ENCODE measurements around the gene TPBG.
"Not testable (repeated sequence)": the region's sequence is repeated elsewhere in the genome, so short reads cannot be mapped to it uniquely, and the experiment has no call there.

The TPBG gene

DNA sequence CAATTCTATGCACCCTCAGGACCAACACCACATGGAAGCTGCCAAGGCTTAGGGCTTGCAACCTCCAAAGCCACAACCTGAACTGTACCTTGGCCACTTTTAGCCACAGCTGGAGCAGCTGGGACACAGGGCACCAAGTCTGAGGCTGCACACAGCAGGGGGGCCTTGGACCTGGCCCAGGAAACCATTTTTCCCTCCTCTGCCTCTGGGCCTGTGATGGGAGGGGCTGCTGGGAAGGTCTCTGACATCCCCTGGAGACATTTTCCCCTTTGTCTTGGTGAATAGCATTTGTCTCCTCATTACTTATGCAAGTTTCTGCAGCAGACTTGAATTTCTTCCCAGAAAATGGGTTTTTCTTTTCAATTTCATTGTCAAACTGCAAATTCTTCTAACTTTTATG, 13.0 kb downstream of the TPBG start:
- DNase-seq (ENCODE audit: low read depth in 2 of 2) = no peak

DNA sequence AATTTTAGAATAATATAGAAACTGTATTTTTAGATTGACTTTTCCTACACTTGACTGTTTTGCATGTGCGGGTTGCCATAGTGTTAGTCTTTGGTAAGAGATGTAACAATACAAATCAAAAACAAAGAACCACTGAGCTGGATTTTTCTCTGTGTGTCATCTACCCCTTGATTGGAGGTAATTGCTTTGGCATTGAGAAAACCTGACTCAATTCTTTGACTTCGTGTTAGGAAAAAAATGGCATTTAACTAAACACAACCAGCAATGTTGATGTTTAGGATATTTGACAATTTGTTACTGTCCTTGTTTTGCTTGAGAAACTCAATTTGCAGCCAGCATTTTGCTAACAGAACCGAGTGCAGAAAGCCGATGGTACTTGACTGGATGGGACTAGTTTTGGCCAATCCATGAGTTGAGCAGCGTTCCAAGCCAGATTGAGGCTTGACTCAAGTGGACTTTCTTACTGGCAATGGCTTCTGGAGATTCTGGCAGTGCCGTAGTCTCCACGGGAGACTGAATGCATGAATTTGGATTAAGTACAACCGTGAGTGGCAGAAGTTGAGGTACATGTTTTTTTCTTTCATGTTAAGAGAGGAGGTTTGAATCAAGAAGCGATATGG, 17.1 kb downstream of the TPBG start:
- DNase-seq (ENCODE audit: low read depth in 2 of 2) = no peak

DNA sequence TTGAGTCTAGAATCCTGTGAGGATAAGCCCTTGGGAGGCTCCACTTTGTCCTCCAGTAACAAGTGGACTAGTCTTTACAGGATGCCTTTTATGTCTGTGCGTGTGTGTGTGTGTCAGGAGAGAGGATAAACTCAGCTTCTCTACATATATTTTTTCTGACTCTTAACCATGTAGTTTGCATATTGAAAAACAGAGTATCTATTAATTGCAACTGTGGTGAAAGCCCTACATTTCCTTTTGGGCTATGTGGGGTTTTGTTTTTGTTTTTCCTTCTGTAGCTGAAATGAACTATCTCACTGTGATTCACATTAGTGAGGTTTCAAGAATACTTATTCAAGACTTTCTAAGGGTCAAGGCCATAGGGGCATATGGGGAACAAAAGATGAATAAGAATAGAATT, 17.7 kb downstream of the TPBG start:
- no peak for DNase-seq (ENCODE audit: low read depth in 2 of 2)

DNA sequence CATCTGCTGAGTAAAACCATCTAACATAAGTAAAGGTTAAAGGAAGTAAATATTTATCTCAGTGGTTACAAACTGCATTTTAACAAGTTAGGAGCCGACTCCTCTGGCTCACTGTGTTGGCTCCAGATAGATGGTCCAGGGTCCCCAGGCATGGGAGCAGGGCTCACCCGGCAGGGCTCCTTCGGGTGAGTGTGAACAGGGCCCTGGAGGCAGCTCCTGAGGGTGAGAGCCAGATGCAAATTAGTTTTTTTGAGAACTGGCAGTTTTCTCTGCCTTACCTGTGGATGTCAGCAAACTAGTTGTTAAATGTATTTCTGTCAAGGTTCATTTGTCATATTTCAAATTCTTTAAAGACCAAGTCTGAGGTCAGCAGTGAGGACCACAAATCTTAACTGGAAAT, 21.5 kb downstream of the TPBG start:
- DNase-seq (ENCODE audit: low read depth in 2 of 2) = no peak

DNA sequence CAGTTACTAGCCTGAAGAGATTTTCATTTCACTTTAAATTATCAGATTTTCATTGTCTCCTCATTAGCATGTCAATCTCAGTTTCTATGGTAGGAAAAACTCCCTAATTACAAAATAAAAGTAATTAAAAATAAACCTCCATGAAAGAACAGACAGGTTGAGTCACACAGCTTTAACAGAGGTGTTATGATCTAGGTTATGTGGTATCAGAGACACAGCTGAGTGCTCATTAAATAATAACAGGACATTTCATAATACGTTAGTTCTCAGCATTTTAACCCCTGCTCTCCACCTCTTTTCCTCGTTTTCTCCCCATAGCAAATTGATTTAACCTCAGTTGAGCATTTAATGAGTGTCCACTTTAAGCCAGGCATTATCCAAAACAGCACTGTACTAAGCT, 21.9 kb downstream of the TPBG start:
- no peak for DNase-seq (ENCODE audit: low read depth in 2 of 2)

DNA sequence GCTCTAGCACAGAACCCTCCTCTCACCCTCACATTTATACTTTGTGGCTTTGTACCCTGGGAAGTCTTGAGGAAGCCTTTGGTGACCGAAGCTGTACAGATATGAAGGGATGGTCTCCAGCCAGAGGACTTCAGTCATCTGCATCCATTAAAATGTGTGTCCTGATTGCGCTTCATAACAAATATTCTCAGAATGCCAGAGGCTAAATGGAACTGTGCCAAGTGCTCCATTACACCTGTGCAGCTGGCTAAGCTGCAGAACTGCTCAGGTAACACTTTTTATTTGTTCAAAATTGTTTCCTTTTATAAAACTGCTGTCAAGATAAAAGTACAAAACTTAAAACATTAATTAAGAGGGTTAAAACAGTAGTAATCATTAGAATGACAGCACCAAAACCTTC, 22.3 kb downstream of the TPBG start:
- DNase-seq (ENCODE audit: low read depth in 2 of 2) = no peak

DNA sequence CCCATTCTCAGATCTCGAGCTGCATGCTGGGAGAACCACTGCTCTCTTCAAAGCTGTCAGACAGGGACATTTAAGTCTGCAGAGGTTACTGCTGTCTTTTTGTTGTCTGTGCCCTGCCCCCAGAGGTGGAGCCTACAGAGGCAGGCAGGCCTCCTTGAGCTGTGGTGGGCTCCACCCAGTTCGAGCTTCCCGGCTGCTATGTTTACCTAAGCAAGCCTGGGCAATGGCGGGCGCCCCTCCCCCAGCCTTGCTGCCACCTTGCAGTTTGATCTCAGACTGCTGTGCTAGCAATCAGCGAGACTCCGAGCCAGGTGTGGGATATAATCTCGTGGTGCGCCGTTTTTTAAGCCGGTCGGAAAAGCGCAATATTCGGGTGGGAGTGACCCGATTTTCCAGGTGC, 31.2 kb downstream of the TPBG start:
- not testable (repeated sequence) for DNase-seq (ENCODE audit: low read depth in 2 of 2)

DNA sequence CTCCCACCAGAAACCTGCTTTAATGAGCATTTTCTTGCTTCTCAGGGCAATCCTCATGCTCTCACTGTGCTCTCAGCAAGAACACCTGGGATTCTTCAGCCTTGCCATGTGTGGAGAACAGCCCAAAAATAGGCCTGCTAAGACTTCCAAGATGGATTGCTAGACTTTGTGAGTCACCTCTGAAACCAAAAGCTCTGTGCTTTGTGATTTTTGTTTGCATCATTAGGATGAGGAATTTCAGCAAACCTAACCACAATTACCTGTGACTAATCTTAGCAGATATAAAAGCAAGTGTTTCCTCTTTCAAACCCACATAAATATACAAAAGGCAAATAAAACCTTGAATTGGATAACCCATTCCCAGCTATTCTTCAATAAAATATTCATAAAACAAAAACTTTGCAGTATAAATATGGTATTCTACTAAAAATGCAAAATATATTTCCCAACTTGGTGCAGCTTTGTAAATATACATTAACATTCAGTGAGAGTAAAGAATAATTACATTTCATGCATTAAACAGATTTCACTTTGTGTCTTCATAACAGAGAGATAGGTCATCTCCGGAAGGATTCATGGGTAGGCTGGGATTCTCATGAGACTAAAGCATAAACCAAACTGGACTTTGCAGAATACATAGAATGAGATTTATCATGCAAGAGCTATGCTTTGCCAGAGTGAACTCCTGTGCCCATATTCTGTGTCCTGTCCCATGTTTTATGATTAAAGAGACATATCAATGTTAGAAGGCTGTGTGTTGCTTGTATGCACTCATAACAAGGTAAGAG, 33.5 kb downstream of the TPBG start:
- DNase-seq (ENCODE audit: low read depth in 2 of 2) = no peak

DNA sequence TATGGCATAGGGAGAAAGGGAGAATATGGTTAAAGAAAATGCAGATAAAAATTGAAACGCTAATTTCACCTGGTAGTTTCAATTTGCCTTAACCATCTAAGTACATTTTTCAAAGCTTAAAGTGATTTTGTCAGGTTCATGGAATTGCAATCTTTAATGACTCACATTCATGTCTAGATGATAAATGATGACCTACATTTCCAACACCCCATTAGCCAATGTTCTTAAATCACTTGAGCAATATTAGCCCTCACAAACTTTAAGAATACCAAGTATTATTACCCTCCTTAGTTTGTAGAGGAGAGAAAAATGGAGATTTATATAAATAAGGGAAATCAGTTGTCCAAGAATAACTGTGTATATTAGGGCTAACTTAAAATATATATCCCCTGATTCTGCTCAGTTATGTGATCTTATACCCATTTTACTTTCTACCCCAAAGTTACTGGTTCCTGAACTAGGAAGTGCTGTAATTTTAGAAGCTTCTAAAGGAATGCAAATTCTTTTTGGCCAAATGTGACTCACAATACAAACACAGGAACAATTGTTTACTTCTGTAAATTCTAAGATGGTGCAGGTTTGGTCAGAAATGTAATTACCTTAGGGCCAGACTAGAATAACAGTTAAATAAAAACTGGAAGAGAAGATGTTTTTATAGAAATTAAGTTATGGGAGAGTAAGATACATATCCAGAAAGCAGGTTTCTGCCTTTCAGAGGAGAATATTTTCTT, 34.5 kb downstream of the TPBG start:
- no peak for DNase-seq (ENCODE audit: low read depth in 2 of 2)

DNA sequence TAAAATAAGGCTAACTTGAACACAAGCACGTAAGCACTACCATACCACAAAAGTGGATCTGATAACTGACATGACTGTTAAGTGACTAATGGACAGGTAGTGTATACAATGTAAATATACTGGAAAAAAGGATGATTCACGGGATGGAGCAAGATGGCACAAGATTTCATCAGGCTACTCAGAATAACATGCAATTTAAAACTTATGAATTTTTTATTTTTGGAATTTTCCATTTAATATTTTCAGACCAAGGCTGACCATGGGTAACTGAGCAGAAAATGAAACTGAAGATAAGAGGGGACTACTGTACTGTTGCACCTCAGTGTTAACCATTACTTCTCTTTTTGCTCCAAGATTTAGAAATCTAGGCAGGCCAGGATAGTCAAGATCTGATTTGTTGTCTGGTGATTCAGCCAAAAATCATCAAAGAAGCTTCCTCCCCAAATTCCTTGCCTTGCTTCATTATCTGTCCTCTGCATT, 45.4 kb downstream of the TPBG start:
- no peak for DNase-seq (ENCODE audit: low read depth in 2 of 2)

DNA sequence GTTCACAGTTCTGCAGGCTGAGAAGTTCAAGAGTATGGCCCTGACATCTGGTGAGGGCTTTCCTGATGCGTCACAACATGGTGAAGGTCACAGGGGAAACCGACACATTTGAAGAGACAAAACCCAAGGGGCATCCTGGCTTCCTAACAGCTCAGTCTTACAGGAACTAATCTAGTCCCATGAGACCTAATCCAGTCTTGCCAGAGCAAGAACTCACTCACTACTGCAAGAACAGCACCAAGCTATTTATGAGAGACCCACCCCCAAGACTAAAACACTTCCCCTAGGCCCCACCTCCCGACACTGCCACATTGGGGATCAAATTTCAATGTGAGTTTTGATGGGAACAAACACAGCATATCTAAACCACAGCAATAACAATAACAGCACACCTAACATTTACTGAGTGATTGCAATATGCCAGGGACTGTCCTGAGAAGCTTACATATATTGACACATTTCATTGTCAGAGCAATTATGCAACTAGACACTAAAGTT, 46.6 kb downstream of the TPBG start:
- no peak for DNase-seq (ENCODE audit: low read depth in 2 of 2)

DNA sequence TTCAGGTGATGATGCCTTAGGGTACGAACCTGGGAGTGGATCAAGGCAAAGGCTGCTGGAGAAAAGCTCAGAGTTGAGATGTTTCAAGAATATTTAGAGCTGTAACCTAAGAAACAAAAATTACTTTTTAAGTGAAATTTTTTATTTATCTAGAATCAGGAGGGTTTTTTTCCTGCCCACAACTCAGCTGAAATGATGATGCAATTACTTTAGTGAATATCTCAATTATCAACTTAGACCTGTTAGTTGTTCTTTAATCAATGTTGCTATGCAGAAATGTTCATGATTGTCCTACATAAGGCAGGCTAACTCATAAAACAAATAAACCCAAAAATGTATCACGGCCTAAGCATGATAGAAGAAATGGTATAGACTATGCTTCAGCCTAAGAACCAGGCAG, 50.3 kb downstream of the TPBG start:
- DNase-seq (ENCODE audit: low read depth in 2 of 2) = no peak

DNA sequence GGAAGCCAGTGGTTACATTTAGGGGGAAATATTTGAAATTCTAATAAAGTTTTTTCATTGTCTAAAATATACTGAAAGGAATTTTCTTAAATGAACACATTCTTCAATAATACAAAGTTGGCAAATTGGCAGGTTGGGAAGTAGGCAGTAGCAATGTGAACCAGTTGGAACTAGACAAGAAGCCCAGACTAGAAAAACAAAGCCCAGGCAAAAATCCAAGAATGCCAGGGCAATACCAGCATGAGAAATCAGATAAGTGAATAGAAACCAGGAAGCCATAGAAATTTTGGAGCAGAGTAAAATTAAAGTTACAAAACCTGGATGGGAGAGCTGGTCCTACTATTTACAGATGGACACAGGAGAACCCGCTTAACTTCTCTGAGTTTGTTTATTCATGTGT, 52.2 kb downstream of the TPBG start:
- DNase-seq (ENCODE audit: low read depth in 2 of 2) = no peak

DNA sequence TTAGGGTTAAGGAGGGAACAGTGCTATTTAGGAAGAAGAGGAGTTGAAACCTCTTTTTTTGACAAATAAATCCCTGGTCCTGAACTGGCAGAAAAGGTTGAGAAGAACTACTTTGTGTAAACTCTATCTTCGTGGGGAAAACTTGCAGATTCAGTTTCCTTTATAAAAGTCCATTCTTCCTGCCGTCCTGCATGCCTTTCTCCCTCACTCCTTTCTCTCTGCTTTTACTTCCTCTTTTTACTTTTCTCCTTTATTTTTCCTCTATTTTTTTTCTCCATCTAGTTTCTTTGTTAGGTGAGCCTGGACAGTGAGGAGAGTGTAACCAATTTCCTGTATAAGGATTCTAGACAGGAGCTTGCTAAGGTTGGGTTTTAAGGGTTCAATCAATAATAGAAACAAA, 52.7 kb downstream of the TPBG start:
- no peak for DNase-seq (ENCODE audit: low read depth in 2 of 2)

Measured in stimulated activated CD8-positive, alpha-beta memory T cell treated with anti-CD3 and anti-CD28 coated beads, Interleukin-15, amount 100 ng/mL, for 4 hours (primary cell).